H1 (cell line): ENCODE measurements around the gene KIT. TPM values are rescaled to one million over a fixed set of nuclear protein-coding genes. Genes with fewer than 3 reads are reported as not detected.

Experiments
- CHD1 ChIP-seq: IDR thresholded peaks from 2 replicates; pipeline ENCODE4 v1.6.1; 2012; ENCODE audit warnings: low read depth, low read length, improper control_type of control experiment
- CREB1 ChIP-seq: IDR thresholded peaks from 2 replicates; pipeline ENCODE4 v1.6.1; 2012; ENCODE audit warnings: inconsistent platforms
- EGR1 ChIP-seq: IDR thresholded peaks from 2 replicates; pipeline ENCODE4 v1.6.1; 2011; ENCODE audit warnings: low read depth, low read length, borderline replicate concordance
- KDM1A ChIP-seq: fragments of 200-600, 300-600 bp; sonication (generic); IDR thresholded peaks from 2 replicates; pipeline ENCODE4 v1.7.1; 2016; ENCODE audit warnings: mild to moderate bottlenecking, low read length, borderline replicate concordance
- POLR2AphosphoS5 ChIP-seq: IDR thresholded peaks from 2 replicates; pipeline ENCODE4 v1.6.1; 2011; ENCODE audit warnings: low read depth, low read length
- RAD21 ChIP-seq, 2 experiments: IDR thresholded peaks in 1 of 2; conservative IDR thresholded peaks in 1 of 2; 2 replicates each; pipeline ENCODE4 v1.6.1; 2011; ENCODE audit warnings: low read depth in 2 of 2, low read length in 2 of 2, improper control_type of control experiment in 1 of 2, inconsistent platforms in 1 of 2, mild to moderate bottlenecking in 1 of 2, moderate library complexity in 1 of 2
- RFX5 ChIP-seq: IDR thresholded peaks from 2 replicates; pipeline ENCODE4 v1.6.1; 2011; ENCODE audit warnings: low read depth, low read length, improper control_type of control experiment, borderline replicate concordance
- polyA plus RNA-seq, 7 experiments: library from polyadenylated mRNA; depleted of rRNA in 3 of 7; stranded (reverse) in 5 of 7; unstranded in 2 of 7; fragments of >200 nt in 5 of 7; fragments of 200-250 nt in 2 of 7; gene quantifications; 1 replicate in 5 of 7; 2 replicates in 1 of 7; 4 replicates in 1 of 7; pipeline versions ENCODE4 v1.2.1 to v1.2.3, GENCODE V29; 2011 to 2013; ENCODE audit warnings: missing spikeins in 2 of 7, mixed read lengths in 2 of 7
- total RNA-seq: library from RNA; stranded (reverse); fragmentation: NEBNext Ultra II Directional; extraction: Animal tissue kit (Norgen Biotek cat#: 25700); gene quantifications from 2 replicates; pipeline ENCODE4 v1.2.1, GENCODE V29; 2021

Gene KIT
- total and polyA plus RNA-seq, 2 of the 8 experiments (the other 6 are each of a cell fraction or from before 2014, with no cell fraction given), result 14.4 to 24.8 TPM

- no peak for TF ChIP-seq RAD21 (IDR thresholded peaks at IDR 0.05 in 1 of 2, conservative IDR thresholded peaks at IDR 0.05 in 1 of 2; ENCODE audit: low read depth in 2 of 2, low read length in 2 of 2)
- TF ChIP-seq KDM1A, result no peak
- no peak for TF ChIP-seq CHD1
- TF ChIP-seq RFX5, result no peak
- TF ChIP-seq POLR2AphosphoS5, result no peak
- no peak for TF ChIP-seq CREB1
- no peak for TF ChIP-seq EGR1
- TF ChIP-seq, all 59 proteins: peak for 0
These were observed 5.3 kb downstream of the KIT start (continued) for GRCh38 chr4:54662901-54663585.
